ENCODE measurements around the gene NKTR. TPM values are rescaled to one million over a fixed set of nuclear protein-coding genes. Genes with fewer than 3 reads are reported as not detected.

NKTR gene
- total RNA-seq, 1 donor: 80.3 TPM

DNA sequence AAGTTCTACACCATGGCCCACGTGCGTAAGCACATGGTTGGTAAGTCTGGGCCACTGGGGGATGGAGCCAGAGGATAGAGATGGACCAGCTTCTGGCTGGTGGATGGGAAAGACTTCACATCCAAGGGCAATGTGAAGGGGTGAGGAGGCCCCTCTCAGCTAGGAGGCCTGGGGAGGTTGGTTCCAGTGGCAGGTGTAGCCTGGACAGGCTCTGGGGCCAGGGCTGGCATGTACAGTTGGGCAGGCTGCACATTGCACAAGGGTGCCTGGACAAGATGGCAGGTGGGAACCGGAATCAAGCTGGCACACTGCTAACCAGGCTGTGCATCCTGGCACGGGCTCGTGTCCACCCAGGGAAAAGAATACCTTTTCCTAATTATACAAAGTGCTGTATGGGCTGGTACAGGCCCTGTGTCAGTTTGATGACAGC lies 61.1 kb downstream of the NKTR start:
- Histone ChIP-seq H3K79me2 (ENCODE audit: insufficient read depth, low read length) (peaks cover 8% of the 10 kb centered on the region), H2AFZ (ENCODE audit: low read length) (no peak overlapping the region), H3K27me3 (ENCODE audit: insufficient read depth, low read length) (no peaks in the 10 kb centered on the region), H3K4me1 (ENCODE audit: insufficient read depth, low read length) (peaks cover 9% of the 10 kb centered on the region), H3K4me3 (ENCODE audit: insufficient read depth, low read length) (no peak overlapping the region), H3K27ac (ENCODE audit: low read depth, low read length) (no peak overlapping the region), H3K9me3 (ENCODE audit: low read depth, low read length) (no peaks in the 10 kb centered on the region), H3K4me2 (ENCODE audit: insufficient read depth, low read length) (no peak overlapping the region), H4K20me1 (ENCODE audit: insufficient read depth, low read length) (peaks cover 39% of the 10 kb centered on the region), H3K36me3 (ENCODE audit: insufficient read depth, low read length) (peaks cover 20% of the 10 kb centered on the region)
- TF ChIP-seq, protein P1, sequence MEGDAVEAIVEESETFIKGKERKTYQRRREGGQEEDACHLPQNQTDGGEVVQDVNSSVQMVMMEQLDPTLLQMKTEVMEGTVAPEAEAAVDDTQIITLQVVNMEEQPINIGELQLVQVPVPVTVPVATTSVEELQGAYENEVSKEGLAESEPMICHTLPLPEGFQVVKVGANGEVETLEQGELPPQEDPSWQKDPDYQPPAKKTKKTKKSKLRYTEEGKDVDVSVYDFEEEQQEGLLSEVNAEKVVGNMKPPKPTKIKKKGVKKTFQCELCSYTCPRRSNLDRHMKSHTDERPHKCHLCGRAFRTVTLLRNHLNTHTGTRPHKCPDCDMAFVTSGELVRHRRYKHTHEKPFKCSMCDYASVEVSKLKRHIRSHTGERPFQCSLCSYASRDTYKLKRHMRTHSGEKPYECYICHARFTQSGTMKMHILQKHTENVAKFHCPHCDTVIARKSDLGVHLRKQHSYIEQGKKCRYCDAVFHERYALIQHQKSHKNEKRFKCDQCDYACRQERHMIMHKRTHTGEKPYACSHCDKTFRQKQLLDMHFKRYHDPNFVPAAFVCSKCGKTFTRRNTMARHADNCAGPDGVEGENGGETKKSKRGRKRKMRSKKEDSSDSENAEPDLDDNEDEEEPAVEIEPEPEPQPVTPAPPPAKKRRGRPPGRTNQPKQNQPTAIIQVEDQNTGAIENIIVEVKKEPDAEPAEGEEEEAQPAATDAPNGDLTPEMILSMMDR (IDR thresholded peaks at IDR 0.05; ENCODE audit: extremely low read depth, low read depth, low read length): no peak
- peak; percentile 78 for DNase-seq (ENCODE audit: insufficient read length, low spot score, missing footprints)

DNA sequence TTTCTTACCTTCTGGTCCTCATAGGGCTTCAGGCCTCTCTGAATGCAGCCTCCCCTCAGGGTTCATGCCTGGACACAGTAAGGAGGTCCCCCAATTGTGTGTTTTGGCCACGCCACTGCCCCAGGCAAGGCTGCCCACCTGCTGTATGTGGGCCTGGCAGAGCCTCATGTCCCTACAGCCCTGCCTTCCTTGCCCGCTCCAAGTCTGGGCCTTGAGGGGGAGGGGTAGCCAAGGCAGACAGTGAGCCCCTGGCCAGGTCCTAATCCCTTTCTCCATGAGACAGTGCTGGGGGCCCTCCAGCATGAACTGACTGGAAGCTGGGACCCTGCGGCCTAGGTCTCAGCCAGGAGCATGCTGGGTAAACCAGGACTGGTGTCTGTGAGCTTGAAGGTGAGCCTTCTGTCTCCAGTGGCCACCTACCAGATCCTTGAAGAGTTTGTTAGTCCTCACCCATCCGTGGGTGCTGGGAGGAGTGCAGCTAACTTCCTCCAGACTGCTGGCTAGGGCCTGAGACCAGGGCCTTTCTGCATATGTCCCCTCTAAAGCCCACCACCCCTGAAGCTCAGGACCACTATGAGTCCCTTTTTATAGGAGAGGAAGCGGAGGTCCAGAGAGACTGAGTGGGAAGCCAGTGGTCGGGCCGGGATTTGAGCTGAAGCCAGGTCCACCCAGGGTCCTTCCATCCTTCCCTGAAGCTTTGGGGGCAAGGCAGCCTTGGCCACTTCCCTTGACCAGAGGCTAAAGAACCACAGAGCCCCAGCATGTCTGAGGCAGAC lies 61.7 kb downstream of the NKTR start:
- TF ChIP-seq, protein P1 (IDR thresholded peaks at IDR 0.05; ENCODE audit: extremely low read depth, low read depth, low read length): no peak
- peaks cover 2% of the 10 kb centered on the region for H3K79me2 ChIP-seq (ENCODE audit: insufficient read depth, low read length)
- no peak overlapping the region for H3K4me3 ChIP-seq (ENCODE audit: insufficient read depth, low read length)
- peak; percentile 87 for DNase-seq (ENCODE audit: insufficient read length, low spot score, missing footprints)
- H3K36me3 ChIP-seq (ENCODE audit: insufficient read depth, low read length): peaks cover 20% of the 10 kb centered on the region
- no peak overlapping the region for H3K27ac ChIP-seq (ENCODE audit: low read depth, low read length)
- H3K9me3 ChIP-seq (ENCODE audit: low read depth, low read length): no peaks in the 10 kb centered on the region
- H3K4me1 ChIP-seq (ENCODE audit: insufficient read depth, low read length): peaks cover 9% of the 10 kb centered on the region
- H3K4me2 ChIP-seq (ENCODE audit: insufficient read depth, low read length): no peak overlapping the region
- H3K27me3 ChIP-seq (ENCODE audit: insufficient read depth, low read length): no peaks in the 10 kb centered on the region
- H2AFZ ChIP-seq (ENCODE audit: low read length): no peak overlapping the region
- peaks cover 34% of the 10 kb centered on the region for H4K20me1 ChIP-seq (ENCODE audit: insufficient read depth, low read length)

DNA sequence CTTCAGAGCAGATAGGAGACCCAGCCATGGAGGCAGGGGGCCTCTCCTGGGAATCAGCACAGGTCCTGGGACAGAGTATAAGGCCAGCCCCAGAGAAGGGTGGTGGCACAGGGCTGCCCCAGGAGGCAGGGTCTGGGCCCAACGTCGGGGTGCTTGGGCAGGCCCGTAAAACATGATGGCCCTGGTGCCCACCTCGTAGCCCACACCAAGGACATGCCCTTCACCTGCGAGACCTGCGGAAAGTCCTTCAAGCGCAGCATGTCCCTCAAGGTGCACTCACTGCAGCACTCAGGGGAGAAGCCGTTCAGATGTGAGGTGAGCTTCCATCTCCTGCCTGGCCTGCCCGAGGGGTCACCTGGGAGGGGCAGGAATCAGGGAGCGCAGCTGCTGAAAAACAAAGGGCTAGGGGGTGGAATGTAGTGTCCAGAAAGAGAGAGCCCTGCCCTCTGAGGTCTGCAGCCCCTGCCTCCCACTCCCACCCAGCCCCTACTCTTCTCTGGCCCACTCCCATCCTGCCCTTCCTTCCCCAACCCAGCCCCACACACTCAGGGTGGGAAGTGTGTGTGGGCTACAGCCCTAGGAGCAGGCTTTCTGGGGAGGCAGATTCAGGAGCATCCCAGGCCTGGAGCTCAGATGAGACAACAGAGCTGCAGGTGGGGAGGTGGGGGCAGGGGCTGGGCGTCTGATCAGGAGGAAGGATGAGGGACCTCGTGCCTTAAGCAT lies 62.5 kb downstream of the NKTR start:
- peak; percentile 78 for DNase-seq (ENCODE audit: insufficient read length, low spot score, missing footprints)
- no peak overlapping the region for H3K4me3 ChIP-seq (ENCODE audit: insufficient read depth, low read length)
- H3K4me1 ChIP-seq (ENCODE audit: insufficient read depth, low read length): peaks cover 9% of the 10 kb centered on the region
- no peaks in the 10 kb centered on the region for H3K9me3 ChIP-seq (ENCODE audit: low read depth, low read length)
- H3K4me2 ChIP-seq (ENCODE audit: insufficient read depth, low read length): no peak overlapping the region
- H3K27me3 ChIP-seq (ENCODE audit: insufficient read depth, low read length): no peaks in the 10 kb centered on the region
- H2AFZ ChIP-seq (ENCODE audit: low read length): no peak overlapping the region
- peaks cover 30% of the 10 kb centered on the region for H4K20me1 ChIP-seq (ENCODE audit: insufficient read depth, low read length)
- no peak overlapping the region for H3K27ac ChIP-seq (ENCODE audit: low read depth, low read length)
- TF ChIP-seq, protein P1 (IDR thresholded peaks at IDR 0.05; ENCODE audit: extremely low read depth, low read depth, low read length): no peak
- peaks cover 20% of the 10 kb centered on the region for H3K36me3 ChIP-seq (ENCODE audit: insufficient read depth, low read length)
- no peaks in the 10 kb centered on the region for H3K79me2 ChIP-seq (ENCODE audit: insufficient read depth, low read length)
